Measurements from ENCODE around the gene ACP1. TPM values are rescaled to one million over a fixed set of nuclear protein-coding genes. Genes with fewer than 3 reads are reported as not detected.
"Not testable (repeated sequence)": the region's sequence is repeated elsewhere in the genome, so short reads cannot be mapped to it uniquely, and the experiment has no call there.

The ACP1 gene
- total RNA-seq, 1 experiment from 2014 or later, result 120 TPM

GRCh38 chr2:313991-314390 is 49.2 kb downstream of the ACP1 start:
- CTCF ChIA-PET, result no interaction called here
- Mint-ChIP-seq H3K36me3 (ENCODE audit: insufficient read depth, unreplicated experiment) (no peaks in the 10 kb centered on the region), H3K27me3 (ENCODE audit: unreplicated experiment) (no peaks in the 10 kb centered on the region), H3K27ac (ENCODE audit: unreplicated experiment) (no peak overlapping the region), H3K9me3 (ENCODE audit: low read depth, unreplicated experiment) (peaks cover 16% of the 10 kb centered on the region), H3K4me1 (ENCODE audit: low read depth, unreplicated experiment) (no peaks in the 10 kb centered on the region), H3K4me3 (ENCODE audit: low read depth, unreplicated experiment) (no peak overlapping the region)
- TF ChIP-seq CTCF (IDR thresholded peaks at IDR 0.05; ENCODE audit: unreplicated experiment), result no peak
- intact Hi-C loops (cut with micrococcal nuclease; ENCODE audit: unreplicated experiment), result no loop called here
- no peak for DNase-seq
- BruUV-seq (replicated peaks), result no TSS peak

GRCh38 chr2:314561-315336 is 50.0 kb downstream of the ACP1 start:
- no peaks in the 10 kb centered on the region for H3K27me3 Mint-ChIP-seq (ENCODE audit: unreplicated experiment)
- no peak for TF ChIP-seq CTCF (IDR thresholded peaks at IDR 0.05; ENCODE audit: unreplicated experiment)
- DNase-seq, result no peak
- no TSS peak for BruUV-seq (replicated peaks)
- no peak overlapping the region for H3K4me3 Mint-ChIP-seq (ENCODE audit: low read depth, unreplicated experiment)
- intact Hi-C loops (cut with micrococcal nuclease; ENCODE audit: unreplicated experiment), result no loop called here
- H3K36me3 Mint-ChIP-seq (ENCODE audit: insufficient read depth, unreplicated experiment), result no peaks in the 10 kb centered on the region
- no peaks in the 10 kb centered on the region for H3K4me1 Mint-ChIP-seq (ENCODE audit: low read depth, unreplicated experiment)
- CTCF ChIA-PET, result no interaction called here
- H3K9me3 Mint-ChIP-seq (ENCODE audit: low read depth, unreplicated experiment), result peaks cover 17% of the 10 kb centered on the region
- H3K27ac Mint-ChIP-seq (ENCODE audit: unreplicated experiment), result no peak overlapping the region

GRCh38 chr2:315925-316324 is 51.2 kb downstream of the ACP1 start:
- H3K27me3 Mint-ChIP-seq (ENCODE audit: unreplicated experiment); H3K27ac Mint-ChIP-seq (ENCODE audit: unreplicated experiment); intact Hi-C loops (cut with micrococcal nuclease; ENCODE audit: unreplicated experiment); BruUV-seq (replicated peaks); H3K36me3 Mint-ChIP-seq (ENCODE audit: insufficient read depth, unreplicated experiment); DNase-seq; CTCF ChIA-PET; H3K4me3 Mint-ChIP-seq (ENCODE audit: low read depth, unreplicated experiment); H3K4me1 Mint-ChIP-seq (ENCODE audit: low read depth, unreplicated experiment): not testable (repeated sequence)
- peaks cover 20% of the 10 kb centered on the region for H3K9me3 Mint-ChIP-seq (ENCODE audit: low read depth, unreplicated experiment)

GRCh38 chr2:316381-316780 is 51.6 kb downstream of the ACP1 start:
- H3K27me3 Mint-ChIP-seq (ENCODE audit: unreplicated experiment), result no peaks in the 10 kb centered on the region
- peaks cover 20% of the 10 kb centered on the region for H3K9me3 Mint-ChIP-seq (ENCODE audit: low read depth, unreplicated experiment)
- H3K36me3 Mint-ChIP-seq (ENCODE audit: insufficient read depth, unreplicated experiment), result no peaks in the 10 kb centered on the region
- no TSS peak for BruUV-seq (replicated peaks)
- intact Hi-C loops (cut with micrococcal nuclease; ENCODE audit: unreplicated experiment), result no loop called here
- DNase-seq, result no peak
- TF ChIP-seq CTCF (IDR thresholded peaks at IDR 0.05; ENCODE audit: unreplicated experiment), result no peak
- no peak overlapping the region for H3K27ac Mint-ChIP-seq (ENCODE audit: unreplicated experiment)
- no peak overlapping the region for H3K4me3 Mint-ChIP-seq (ENCODE audit: low read depth, unreplicated experiment)
- no peaks in the 10 kb centered on the region for H3K4me1 Mint-ChIP-seq (ENCODE audit: low read depth, unreplicated experiment)
- CTCF ChIA-PET, result no interaction called here
